OCI-LY3 (cell line): Measurements from ENCODE around the gene PIK3C2B.

Experiments used
- H2AFZ ChIP-seq: fragments of 200-600, 300-600 bp; shearing (Covaris generic); 2 replicates; pipeline ENCODE4 v1.6.0; 2014; ENCODE audit warnings: antibody characterized with exemption, low read depth, low read length
- H3K27ac ChIP-seq: fragments of 200-600, 300-600 bp; sonication (generic); 2 replicates; pipeline ENCODE4 v1.5.1; 2014; ENCODE audit warnings: mild to moderate bottlenecking, low read length, moderate library complexity, mixed read lengths
- H3K27me3 ChIP-seq: fragments of 200-600, 300-600 bp; sonication (generic); 2 replicates; pipeline ENCODE4 v1.6.1; 2014; ENCODE audit warnings: low read depth, low read length, mixed read lengths
- H3K36me3 ChIP-seq: fragments of 200-600, 300-600 bp; sonication (generic); replicated peaks from 2 replicates; pipeline ENCODE3; 2014; ENCODE audit warnings: low read depth, low read length, mixed read lengths
- H3K4me1 ChIP-seq: fragments of 300-600, 200-600 bp; sonication (generic); 2 replicates; pipeline ENCODE4 v1.6.1; 2014; ENCODE audit warnings: low read length, mixed read lengths
- H3K4me2 ChIP-seq: fragments of 200-600, 300-600 bp; sonication (generic); 2 replicates; pipeline ENCODE4 v1.6.1; 2014; ENCODE audit warnings: low read length, mixed read lengths
- H3K4me3 ChIP-seq: fragments of 300-600, 200-600 bp; sonication (generic); 2 replicates; pipeline ENCODE4 v1.5.1; 2014; ENCODE audit warnings: antibody characterized with exemption, mild to moderate bottlenecking, low read length, moderate library complexity
- H3K79me2 ChIP-seq: fragments of 300-600, 200-600 bp; shearing (Covaris generic); 2 replicates; pipeline ENCODE4 v1.6.1; 2014; ENCODE audit warnings: mild to moderate bottlenecking, low read length, mixed read lengths
- H3K9ac ChIP-seq: fragments of 300-600, 200-600 bp; shearing (Covaris generic); 2 replicates; pipeline ENCODE4 v1.6.0; 2014; ENCODE audit warnings: mild to moderate bottlenecking, low read length, moderate library complexity
- H3K9me3 ChIP-seq: fragments of 200-600, 300-600 bp; shearing (Covaris generic); 2 replicates; pipeline ENCODE4 v1.6.1; 2014; ENCODE audit warnings: low read length, mixed read lengths; ENCODE audit not compliant: insufficient read depth
- H4K20me1 ChIP-seq: fragments of 200-600, 300-600 bp; sonication (generic); 2 replicates; pipeline ENCODE4 v1.6.1; 2016; ENCODE audit warnings: low read length, mixed read lengths; ENCODE audit not compliant: insufficient read depth
- CTCF ChIP-seq: fragments of 200-600, 300-600 bp; sonication (generic); IDR thresholded peaks from 2 replicates; pipeline ENCODE4 v1.5.1; 2014; ENCODE audit warnings: antibody characterized with exemption, low read length, low read depth
- EZH2phosphoT487 ChIP-seq: fragments of 200-600 bp; shearing (Covaris generic); IDR thresholded peaks from 2 replicates; pipeline ENCODE4 v1.6.1; 2018; ENCODE audit warnings: antibody characterized with exemption, mixed run types, low read depth

The PIK3C2B gene

GRCh38 chr1:204532832-204533231, 38.2 kb upstream of the PIK3C2B start:
- Histone ChIP-seq H4K20me1 (peaks cover 22% of the 10 kb centered on the region), H3K9me3 (no peaks in the 10 kb centered on the region), H3K4me2 (no peak overlapping the region), H3K36me3 (peaks cover 65% of the 10 kb centered on the region), H3K79me2 (peaks cover 58% of the 10 kb centered on the region), H3K4me1 (peaks cover 38% of the 10 kb centered on the region), H3K27me3 (no peaks in the 10 kb centered on the region), H3K9ac (no peak overlapping the region), H3K4me3 (no peak overlapping the region), H2AFZ (no peak overlapping the region), H3K27ac (no peak overlapping the region)
- TF ChIP-seq CTCF (no peak), EZH2phosphoT487 (no peak)

DNA sequence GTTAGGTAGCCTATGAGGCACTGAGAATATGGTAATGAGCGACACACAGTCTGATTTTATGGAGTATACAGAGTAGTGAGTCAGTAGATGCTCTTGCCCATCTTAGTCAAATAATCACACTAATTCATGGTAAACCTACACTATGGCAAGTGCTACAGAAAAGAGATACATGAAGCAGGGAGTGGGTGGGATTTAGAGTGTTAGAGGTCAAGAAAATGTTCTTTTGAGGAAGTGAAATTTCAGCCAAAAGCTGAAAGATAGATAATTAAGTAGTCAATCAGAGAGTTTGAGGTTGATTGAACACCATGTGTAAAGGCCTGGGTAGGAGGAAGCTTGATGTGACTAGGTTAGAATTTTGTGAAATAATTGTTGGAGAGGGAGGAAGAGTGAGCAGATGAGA, 36.3 kb upstream of the PIK3C2B start:
- Histone ChIP-seq H4K20me1 (peaks cover 12% of the 10 kb centered on the region), H3K9ac (peak overlapping the region; percentile 43; the same call in 1 of the 2 replicates), H3K4me2 (peak overlapping the region; percentile 64), H3K27ac (peak overlapping the region; percentile 91), H2AFZ (no peak overlapping the region), H3K9me3 (no peaks in the 10 kb centered on the region), H3K4me3 (peak overlapping the region; percentile 43; the same call in 1 of the 2 replicates), H3K36me3 (peaks cover 61% of the 10 kb centered on the region), H3K4me1 (peaks cover 41% of the 10 kb centered on the region), H3K27me3 (no peaks in the 10 kb centered on the region), H3K79me2 (peaks cover 53% of the 10 kb centered on the region)
- TF ChIP-seq EZH2phosphoT487 (no peak), CTCF (no peak)

DNA sequence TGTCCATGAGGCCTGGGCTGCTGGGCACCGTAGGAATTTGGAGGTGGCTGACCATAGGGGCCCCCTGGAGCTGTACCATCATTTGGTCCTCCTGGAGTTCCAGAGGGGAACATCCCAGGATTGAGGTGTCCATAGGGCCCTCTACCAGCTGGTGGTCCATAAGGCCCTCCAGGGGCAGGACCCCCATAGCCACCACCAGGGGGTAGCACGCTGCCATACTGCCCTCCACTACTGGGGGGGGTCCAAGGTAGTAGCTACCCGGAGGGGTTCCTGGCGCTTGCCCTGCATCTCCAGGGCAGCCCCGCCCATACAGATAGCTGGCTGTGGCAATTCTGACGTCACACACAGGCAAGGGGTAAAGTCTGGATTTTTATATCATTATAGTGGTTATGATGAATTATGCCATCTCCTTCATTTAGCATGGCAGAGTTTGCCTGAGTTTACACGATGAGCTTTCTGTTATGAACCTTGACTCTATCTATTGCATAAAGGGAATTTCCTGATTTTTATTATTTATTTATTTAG, 34.8 kb upstream of the PIK3C2B start:
- Histone ChIP-seq H3K4me3 (no peak overlapping the region), H3K4me1 (peaks cover 56% of the 10 kb centered on the region), H4K20me1 (peaks cover 20% of the 10 kb centered on the region), H3K79me2 (peaks cover 56% of the 10 kb centered on the region), H3K9ac (no peak overlapping the region), H3K27ac (peak overlapping the region; percentile 91), H3K27me3 (no peaks in the 10 kb centered on the region), H3K4me2 (no peak overlapping the region), H3K9me3 (no peaks in the 10 kb centered on the region), H3K36me3 (peaks cover 70% of the 10 kb centered on the region), H2AFZ (no peak overlapping the region)
- TF ChIP-seq CTCF (peak; percentile 22; the same call in 1 of the 2 replicates), EZH2phosphoT487 (no peak)

DNA sequence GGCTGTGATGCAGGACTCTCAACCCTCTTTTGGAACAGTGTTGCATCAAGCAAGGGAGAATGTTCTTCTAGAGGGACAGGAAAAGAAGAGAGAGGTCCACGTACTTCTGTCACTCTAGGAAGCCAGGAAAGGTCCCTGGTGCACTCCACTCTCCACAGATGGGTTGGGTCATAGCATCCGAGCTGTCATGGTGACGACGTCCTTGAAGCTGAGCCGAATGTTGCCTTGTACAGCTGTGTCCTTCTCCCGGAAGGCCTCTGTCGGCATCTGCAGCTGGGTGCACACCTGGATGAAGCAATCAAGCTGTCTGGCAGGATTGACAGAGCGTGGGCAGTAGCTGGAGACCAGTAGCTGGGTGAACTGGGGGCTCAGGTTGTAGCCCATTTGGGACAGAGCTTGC, 34.1 kb upstream of the PIK3C2B start:
- H2AFZ ChIP-seq: no peak overlapping the region
- H3K4me3 ChIP-seq: no peak overlapping the region
- H3K9me3 ChIP-seq: peaks cover 5% of the 10 kb centered on the region; the same call in 1 of the 2 replicates
- H3K36me3 ChIP-seq: peaks cover 70% of the 10 kb centered on the region
- H3K4me2 ChIP-seq: no peak overlapping the region
- peaks cover 64% of the 10 kb centered on the region for H3K4me1 ChIP-seq
- H4K20me1 ChIP-seq: peaks cover 22% of the 10 kb centered on the region
- no peak overlapping the region for H3K27ac ChIP-seq
- H3K79me2 ChIP-seq: peaks cover 61% of the 10 kb centered on the region
- no peak overlapping the region for H3K9ac ChIP-seq
- TF ChIP-seq CTCF: no peak
- no peak for TF ChIP-seq EZH2phosphoT487
- no peaks in the 10 kb centered on the region for H3K27me3 ChIP-seq
